Fibroblast of the aortic adventitia (primary cell): ENCODE measurements around the gene XPNPEP2. TPM values are rescaled to one million over a fixed set of nuclear protein-coding genes. Genes with fewer than 3 reads are reported as not detected.

Experiments
- DNase-seq: peaks from one replicate; pipeline ENCODE4 v3.0.0-alpha.2; 2010; ENCODE audit warnings: low read depth
- H3K4me3 ChIP-seq: 2 replicates; pipeline ENCODE4 v1.5.1; 2011; ENCODE audit warnings: low read depth, mild to moderate bottlenecking, control low read depth, low read length, moderate library complexity
- CTCF ChIP-seq: IDR thresholded peaks from 2 replicates; pipeline ENCODE4 v1.5.1; 2011; ENCODE audit warnings: mild to moderate bottlenecking, low read length, control low read depth, inconsistent platforms; ENCODE audit not compliant: insufficient read depth
- total RNA-seq: library from RNA; depleted of rRNA; stranded (reverse); fragments of >200 nt; gene quantifications from 2 replicates; pipeline ENCODE4 v1.2.3, GENCODE V29; 2012; ENCODE audit warnings: low replicate concordance

XPNPEP2 gene
- total RNA-seq, 1 donor: 5.7 TPM

- no peak for TF ChIP-seq CTCF
- no peak for DNase-seq
- no peak overlapping the region for H3K4me3 ChIP-seq
Observed at GRCh38 chrX:129695937-129696336, 42.8 kb upstream of the XPNPEP2 start.

- no peak for DNase-seq
- no peak overlapping the region for H3K4me3 ChIP-seq
- TF ChIP-seq CTCF: no peak
Observed at GRCh38 chrX:129696463-129697155, 42.2 kb upstream of the XPNPEP2 start.

GRCh38 chrX:129697204-129697829 lies 41.5 kb upstream of the XPNPEP2 start:
- DNase-seq: no peak
- no peak for TF ChIP-seq CTCF
- no peak overlapping the region for H3K4me3 ChIP-seq

- no peak for DNase-seq
- H3K4me3 ChIP-seq: no peak overlapping the region
- no peak for TF ChIP-seq CTCF
Observed at GRCh38 chrX:129698150-129698549, 40.6 kb upstream of the XPNPEP2 start.

- no peak for TF ChIP-seq CTCF
- H3K4me3 ChIP-seq: no peak overlapping the region
- DNase-seq: no peak
Observed at GRCh38 chrX:129700536-129700935, 38.2 kb upstream of the XPNPEP2 start.

- no peak for TF ChIP-seq CTCF
- no peak overlapping the region for H3K4me3 ChIP-seq
- peak; percentile 92 for DNase-seq
Observed at GRCh38 chrX:129701624-129702069, 37.1 kb upstream of the XPNPEP2 start.

- no peak for DNase-seq
- TF ChIP-seq CTCF: no peak
- H3K4me3 ChIP-seq: no peak overlapping the region
Observed at GRCh38 chrX:129704491-129704890, 34.3 kb upstream of the XPNPEP2 start.
